ENCODE measurements around the gene FARP2. TPM values are rescaled to one million over a fixed set of nuclear protein-coding genes. Genes with fewer than 3 reads are reported as not detected.

Gene FARP2
- total and polyA plus RNA-seq, 5 experiments from 2014 or later: 3.4 to 22.9 (median 5.8) TPM

- no peak for ATAC-seq
- POLR2A ChIA-PET: interaction anchor here (1.5 kb wide), 1 partner anchor 11 kb away, joined by 3 read pairs; no protein-coding TSS in a partner anchor
- no peak overlapping the region for H3K4me3 Mint-ChIP-seq
- peaks cover 0 to 2% (median 0%) of the 10 kb centered on the region in 4 donors for H3K4me1 Mint-ChIP-seq
- no peak for DNase-seq
- H3K27ac Mint-ChIP-seq: peak overlapping the region in 1 of 10 donors; percentile 67
- peaks cover 0 to 19% (median 2%) of the 10 kb centered on the region in 3 donors for H3K36me3 Mint-ChIP-seq
- no peaks in the 10 kb centered on the region for H3K27me3 Mint-ChIP-seq
- no peaks in the 10 kb centered on the region for H3K9me3 Mint-ChIP-seq
Measured at GRCh38 chr2:241491549-241492173, 135.6 kb downstream of the FARP2 start.

GRCh38 chr2:241492174-241492565 lies 136.1 kb downstream of the FARP2 start:
- peak overlapping the region in 1 of 10 donors; percentile 67 for H3K27ac Mint-ChIP-seq
- POLR2A ChIA-PET: interaction anchor here (1.5 kb wide), 1 partner anchor 10 kb away, joined by 3 read pairs; no protein-coding TSS in a partner anchor
- H3K4me1 Mint-ChIP-seq: peaks cover 0 to 2% (median 0%) of the 10 kb centered on the region in 4 donors
- H3K36me3 Mint-ChIP-seq: peaks cover 0 to 19% (median 2%) of the 10 kb centered on the region in 3 donors
- no peak for DNase-seq
- H3K4me3 Mint-ChIP-seq: no peak overlapping the region
- H3K27me3 Mint-ChIP-seq: no peaks in the 10 kb centered on the region
- H3K9me3 Mint-ChIP-seq: no peaks in the 10 kb centered on the region
- ATAC-seq: no peak

- H3K4me1 Mint-ChIP-seq: peaks cover 0 to 2% (median 0%) of the 10 kb centered on the region in 4 donors
- no peaks in the 10 kb centered on the region for H3K27me3 Mint-ChIP-seq
- DNase-seq: peak in 1 of 10 donors; percentile 53
- H3K36me3 Mint-ChIP-seq: peaks cover 0 to 19% (median 2%) of the 10 kb centered on the region in 3 donors
- H3K4me3 Mint-ChIP-seq: no peak overlapping the region
- no peak for ATAC-seq
- POLR2A ChIA-PET: no interaction called here
- H3K27ac Mint-ChIP-seq: no peak overlapping the region
- no peaks in the 10 kb centered on the region for H3K9me3 Mint-ChIP-seq
Measured at GRCh38 chr2:241493092-241493491, 137.0 kb downstream of the FARP2 start.

GRCh38 chr2:241494311-241494908 lies 138.3 kb downstream of the FARP2 start:
- H3K4me1 Mint-ChIP-seq: peaks cover 0 to 2% (median under 1%) of the 10 kb centered on the region in 4 donors
- ATAC-seq (no peak), DNase-seq (peak in 1 of 10 donors; percentile 34)
- no peak overlapping the region for H3K27ac Mint-ChIP-seq
- POLR2A ChIA-PET: no interaction called here
- H3K27me3 Mint-ChIP-seq: no peaks in the 10 kb centered on the region
- no peaks in the 10 kb centered on the region for H3K9me3 Mint-ChIP-seq
- H3K36me3 Mint-ChIP-seq: peaks cover 0 to 25% (median 2%) of the 10 kb centered on the region in 3 donors
- H3K4me3 Mint-ChIP-seq: no peak overlapping the region

GRCh38 chr2:241495172-241496002 lies 139.3 kb downstream of the FARP2 start:
- Mint-ChIP-seq H3K9me3 (no peaks in the 10 kb centered on the region), H3K4me1 (peaks cover 0 to 5% (median under 1%) of the 10 kb centered on the region in 4 donors), H3K27me3 (no peaks in the 10 kb centered on the region), H3K27ac (no peak overlapping the region), H3K36me3 (peaks cover 0 to 29% (median 0%) of the 10 kb centered on the region in 3 donors), H3K4me3 (no peak overlapping the region)
- DNase-seq (peak in 1 of 10 donors; percentile 30), ATAC-seq (no peak)
- POLR2A ChIA-PET: no interaction called here

GRCh38 chr2:241496003-241496707 lies 140.1 kb downstream of the FARP2 start:
- POLR2A ChIA-PET: no interaction called here
- ATAC-seq (no peak), DNase-seq (peak in 1 of 10 donors; percentile 45)
- peaks cover 0 to 5% (median under 1%) of the 10 kb centered on the region in 4 donors for H3K4me1 Mint-ChIP-seq
- no peaks in the 10 kb centered on the region for H3K27me3 Mint-ChIP-seq
- H3K27ac Mint-ChIP-seq: no peak overlapping the region
- no peaks in the 10 kb centered on the region for H3K9me3 Mint-ChIP-seq
- peaks cover 0 to 31% (median 0%) of the 10 kb centered on the region in 3 donors for H3K36me3 Mint-ChIP-seq
- no peak overlapping the region for H3K4me3 Mint-ChIP-seq

GRCh38 chr2:241496904-241497877 lies 141.1 kb downstream of the FARP2 start:
- Mint-ChIP-seq H3K36me3 (peaks cover 0 to 36% (median 0%) of the 10 kb centered on the region in 3 donors), H3K4me3 (no peak overlapping the region), H3K27me3 (no peaks in the 10 kb centered on the region), H3K4me1 (peaks cover 0 to 7% (median 3%) of the 10 kb centered on the region in 4 donors), H3K9me3 (no peaks in the 10 kb centered on the region), H3K27ac (no peak overlapping the region)
- POLR2A ChIA-PET: no interaction called here
- ATAC-seq (no peak), DNase-seq (peak in 1 of 10 donors; percentile 62)

- Mint-ChIP-seq H3K9me3 (no peaks in the 10 kb centered on the region), H3K27ac (peak overlapping the region in 1 of 10 donors; percentile 29), H3K36me3 (peaks cover 0 to 32% (median 0%) of the 10 kb centered on the region in 3 donors), H3K27me3 (no peaks in the 10 kb centered on the region), H3K4me3 (no peak overlapping the region), H3K4me1 (peaks cover 0 to 7% (median 3%) of the 10 kb centered on the region in 4 donors)
- POLR2A ChIA-PET: interaction anchor here (0.6 kb wide), 1 partner anchor 58 kb away, joined by 6 read pairs; no protein-coding TSS in a partner anchor
- DNase-seq (no peak), ATAC-seq (no peak)
Measured at GRCh38 chr2:241498115-241499070, 142.3 kb downstream of the FARP2 start.

GRCh38 chr2:241499146-241499965 lies 143.3 kb downstream of the FARP2 start:
- ATAC-seq (no peak), DNase-seq (no peak)
- no peaks in the 10 kb centered on the region for H3K27me3 Mint-ChIP-seq
- peaks cover 0 to 31% (median 0%) of the 10 kb centered on the region in 3 donors for H3K36me3 Mint-ChIP-seq
- H3K27ac Mint-ChIP-seq: no peak overlapping the region
- POLR2A ChIA-PET: interaction anchor here (0.6 kb wide), 1 partner anchor 57 kb away, joined by 6 read pairs; no protein-coding TSS in a partner anchor
- no peak overlapping the region for H3K4me3 Mint-ChIP-seq
- peaks cover 0 to 7% (median 3%) of the 10 kb centered on the region in 4 donors for H3K4me1 Mint-ChIP-seq
- no peaks in the 10 kb centered on the region for H3K9me3 Mint-ChIP-seq

- peaks cover 0 to 11% (median 7%) of the 10 kb centered on the region in 4 donors for H3K4me1 Mint-ChIP-seq
- DNase-seq (no peak), ATAC-seq (no peak)
- no peak overlapping the region for H3K27ac Mint-ChIP-seq
- POLR2A ChIA-PET: no interaction called here
- no peak overlapping the region for H3K4me3 Mint-ChIP-seq
- peaks cover 0 to 26% (median 0%) of the 10 kb centered on the region in 3 donors for H3K36me3 Mint-ChIP-seq
- H3K9me3 Mint-ChIP-seq: no peaks in the 10 kb centered on the region
- H3K27me3 Mint-ChIP-seq: no peaks in the 10 kb centered on the region
Measured at GRCh38 chr2:241500016-241500415, 143.9 kb downstream of the FARP2 start.
